ENCODE results near the gene TCTN3. TPM values are rescaled to one million over a fixed set of nuclear protein-coding genes. Genes with fewer than 3 reads are reported as not detected.

The TCTN3 gene
- total and polyA plus RNA-seq, 2 donors (not counting 3 experiments of a cell fraction or from before 2014, with no cell fraction given): 40.4 to 52.6 TPM

DNA sequence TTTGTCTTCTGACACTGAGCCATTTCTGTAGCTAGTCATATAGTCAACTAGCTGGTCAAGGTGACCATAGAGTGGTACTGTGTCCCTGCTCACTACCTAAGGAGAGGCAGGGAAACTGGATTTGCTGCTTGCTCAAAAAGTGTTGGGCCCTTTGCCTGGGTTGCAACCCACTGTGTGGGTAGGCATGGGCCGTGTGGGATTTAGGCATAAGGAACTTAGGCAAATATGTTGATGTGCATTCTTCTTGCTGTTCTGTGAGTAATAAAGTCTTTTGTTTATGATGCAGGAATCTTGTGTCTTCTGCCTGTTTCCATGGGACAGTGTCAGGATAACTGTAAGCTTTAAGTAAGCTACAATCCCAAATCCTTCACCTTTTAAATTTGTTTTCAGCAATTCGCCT, 23.1 kb upstream of the TCTN3 start:
- Histone ChIP-seq H3K27ac (ENCODE audit: insufficient read depth, low read depth, low read length) (no peak overlapping the region), H3K79me2 (ENCODE audit: control insufficient read depth, insufficient read depth, low read length) (no peaks in the 10 kb centered on the region), H3K9ac (replicated peaks; ENCODE audit: extremely low read depth, insufficient read depth, low read length) (no peak overlapping the region), H3K36me3 (ENCODE audit: control insufficient read depth in 2 of 2, extremely low read depth in 1 of 2, insufficient read depth in 2 of 2, low read length in 2 of 2) (no peaks in the 10 kb centered on the region), H3K9me3 (replicated peaks; ENCODE audit: control insufficient read depth, insufficient read depth, low read length) (no peaks in the 10 kb centered on the region), H2AFZ (ENCODE audit: low read depth, low read length) (no peak overlapping the region), H3K4me1 (ENCODE audit: control insufficient read depth, extremely low read depth, insufficient read depth, low read length) (peaks cover 2% of the 10 kb centered on the region), H3K9me1 (replicated peaks; ENCODE audit: control insufficient read depth, extremely low read depth, insufficient read depth, low read length) (no peaks in the 10 kb centered on the region), H3K4me3 (replicated peaks in 1 of 3; ENCODE audit: insufficient read depth in 1 of 3, low read depth in 1 of 3, low read length in 3 of 3) (no peak overlapping the region), H3K27me3 (ENCODE audit: control insufficient read depth in 2 of 2, insufficient read depth in 2 of 2, low read length in 2 of 2) (no peaks in the 10 kb centered on the region), H3K4me2 (ENCODE audit: insufficient read depth, low read length) (no peak overlapping the region), H4K20me1 (replicated peaks; ENCODE audit: control insufficient read depth, extremely low read depth, insufficient read depth, low read length) (no peaks in the 10 kb centered on the region)
- no peak for TF ChIP-seq EZH2 (IDR thresholded peaks at IDR 0.05; ENCODE audit: borderline replicate concordance, low read depth, low read length, severe bottlenecking)
- BruUV-seq (replicated peaks): no TSS peak
- intact Hi-C loops (cut with micrococcal nuclease) (no loop called here), dilution Hi-C loops (cut with MboI; ENCODE audit: extremely low pct_ligation_motif_present, low sequenced_read_pairs) (no loop called here)
- no peak for FAIRE-seq
- POLR2A ChIA-PET: no interaction called here
- CTCF ChIA-PET: interaction anchor here (1.4 to 1.9 kb wide), 3 partner anchors 10 to 23 kb away, joined by 4 to 7 read pairs (median 4); partner anchors contain the start of gene TCTN3
- DNase-seq (ENCODE audit: low read depth, low spot score): no peak

DNA sequence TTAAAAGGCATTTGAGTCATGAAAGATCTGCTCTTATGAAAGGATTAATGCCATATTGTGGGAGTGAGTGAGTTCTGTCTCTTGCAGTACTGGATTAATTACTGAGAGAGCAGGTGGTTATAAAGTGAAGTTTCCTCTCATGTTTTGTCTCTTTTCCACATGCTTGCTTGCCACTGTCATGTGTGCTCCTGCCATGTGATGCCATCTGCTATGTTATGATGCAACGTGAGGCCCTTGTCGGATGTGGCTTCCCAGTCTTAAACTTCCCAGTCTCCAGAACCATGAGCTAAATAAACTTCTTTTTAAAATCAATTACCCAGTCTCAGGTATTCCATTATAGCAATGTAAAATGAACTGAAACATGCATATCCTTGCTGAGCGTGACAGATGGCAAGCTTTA, 22.7 kb upstream of the TCTN3 start:
- CTCF ChIA-PET: interaction anchor here (1.0 to 1.9 kb wide), 4 partner anchors 9 to 40 kb away, joined by 3 to 7 read pairs (median 4); partner anchors contain the start of gene TCTN3
- no peak overlapping the region for H3K9ac ChIP-seq (replicated peaks; ENCODE audit: extremely low read depth, insufficient read depth, low read length)
- no peaks in the 10 kb centered on the region for H3K27me3 ChIP-seq (ENCODE audit: control insufficient read depth in 2 of 2, insufficient read depth in 2 of 2, low read length in 2 of 2)
- no peaks in the 10 kb centered on the region for H4K20me1 ChIP-seq (replicated peaks; ENCODE audit: control insufficient read depth, extremely low read depth, insufficient read depth, low read length)
- no peak overlapping the region for H3K27ac ChIP-seq (ENCODE audit: insufficient read depth, low read depth, low read length)
- H3K9me3 ChIP-seq (replicated peaks; ENCODE audit: control insufficient read depth, insufficient read depth, low read length): no peaks in the 10 kb centered on the region
- no peaks in the 10 kb centered on the region for H3K9me1 ChIP-seq (replicated peaks; ENCODE audit: control insufficient read depth, extremely low read depth, insufficient read depth, low read length)
- intact Hi-C loops (cut with micrococcal nuclease) (no loop called here), dilution Hi-C loops (cut with MboI; ENCODE audit: extremely low pct_ligation_motif_present, low sequenced_read_pairs) (no loop called here)
- POLR2A ChIA-PET: no interaction called here
- no peak overlapping the region for H3K4me3 ChIP-seq (replicated peaks in 1 of 3; ENCODE audit: insufficient read depth in 1 of 3, low read depth in 1 of 3, low read length in 3 of 3)
- no peak for FAIRE-seq
- no TSS peak for BruUV-seq (replicated peaks)
- no peak for TF ChIP-seq EZH2 (IDR thresholded peaks at IDR 0.05; ENCODE audit: borderline replicate concordance, low read depth, low read length, severe bottlenecking)
- no peak overlapping the region for H3K4me2 ChIP-seq (ENCODE audit: insufficient read depth, low read length)
- H3K4me1 ChIP-seq (ENCODE audit: control insufficient read depth, extremely low read depth, insufficient read depth, low read length): peaks cover 2% of the 10 kb centered on the region
- H3K36me3 ChIP-seq (ENCODE audit: control insufficient read depth in 2 of 2, extremely low read depth in 1 of 2, insufficient read depth in 2 of 2, low read length in 2 of 2): no peaks in the 10 kb centered on the region
- no peak for DNase-seq (ENCODE audit: low read depth, low spot score)
- no peak overlapping the region for H2AFZ ChIP-seq (ENCODE audit: low read depth, low read length)
- H3K79me2 ChIP-seq (ENCODE audit: control insufficient read depth, insufficient read depth, low read length): no peaks in the 10 kb centered on the region
